Ectodermal cell (in vitro differentiated cells): Measurements from ENCODE around the gene ZNF75A.
"Not testable (repeated sequence)": the region's sequence is repeated elsewhere in the genome, so short reads cannot be mapped to it uniquely, and the experiment has no call there.

ENCODE experiments used
- H3K27ac ChIP-seq: 2 replicates; pipeline ENCODE4 v1.7.0; 2013; ENCODE audit warnings: mild to moderate bottlenecking, low read depth, low read length; ENCODE audit not compliant: insufficient read depth, poor library complexity, severe bottlenecking
- H3K27me3 ChIP-seq: 2 replicates; pipeline ENCODE4 v1.7.0; 2013; ENCODE audit warnings: mild to moderate bottlenecking, low read length; ENCODE audit not compliant: insufficient read depth, control insufficient read depth, poor library complexity, severe bottlenecking
- H3K36me3 ChIP-seq: one replicate; pipeline ENCODE4 v1.7.0; 2013; ENCODE audit warnings: low read length; ENCODE audit not compliant: control insufficient read depth, insufficient read depth
- H3K4me1 ChIP-seq: one replicate; pipeline ENCODE4 v1.7.0; 2013; ENCODE audit warnings: low read length; ENCODE audit not compliant: control insufficient read depth, insufficient read depth
- H3K4me3 ChIP-seq: 2 replicates; pipeline ENCODE4 v1.7.0; 2013; ENCODE audit warnings: low read depth, low read length, control low read depth; ENCODE audit not compliant: insufficient read depth
- H3K9me3 ChIP-seq: 2 replicates; pipeline ENCODE4 v1.7.0; 2013; ENCODE audit warnings: mild to moderate bottlenecking, low read length, moderate library complexity; ENCODE audit not compliant: control insufficient read depth
- WGBS, 2 experiments: methylation state at CpG; one replicate each; pipeline ENCODE4 v1.1.7; 2013; ENCODE audit warnings: missing lambda C conversion rate in 2 of 2; 5-methylcytosine and 5-hydroxymethylcytosine counted together

Gene ZNF75A

GRCh38 chr16:3271281-3271680 is 34.0 kb upstream of the ZNF75A start:
- H3K36me3 ChIP-seq, H3K9me3 ChIP-seq, H3K27me3 ChIP-seq, H3K4me3 ChIP-seq, H3K4me1 ChIP-seq, H3K27ac ChIP-seq: not testable (repeated sequence)
- WGBS, 2 experiments: 92 to 94% methylated on average over 16 to 22 of the region's 22 CpGs

GRCh38 chr16:3274490-3274889 is 30.8 kb upstream of the ZNF75A start:
- Histone ChIP-seq H3K27ac (no peak overlapping the region), H3K36me3 (no peaks in the 10 kb centered on the region), H3K27me3 (peaks cover 3% of the 10 kb centered on the region), H3K9me3 (no peaks in the 10 kb centered on the region), H3K4me1 (no peaks in the 10 kb centered on the region), H3K4me3 (no peak overlapping the region)
- 64 to 71% methylated on average over 4 of the region's 4 CpGs for WGBS, 2 experiments

- H3K4me1 ChIP-seq: no peaks in the 10 kb centered on the region
- H3K9me3 ChIP-seq: no peaks in the 10 kb centered on the region
- peaks cover 3% of the 10 kb centered on the region for H3K27me3 ChIP-seq
- H3K27ac ChIP-seq: no peak overlapping the region
- H3K4me3 ChIP-seq: no peak overlapping the region
- H3K36me3 ChIP-seq: no peaks in the 10 kb centered on the region
Measured at GRCh38 chr16:3274947-3275346, 30.4 kb upstream of the ZNF75A start.

- Histone ChIP-seq H3K9me3 (no peaks in the 10 kb centered on the region), H3K27me3 (peaks cover 3% of the 10 kb centered on the region), H3K4me3 (no peak overlapping the region), H3K4me1 (no peaks in the 10 kb centered on the region), H3K27ac (no peak overlapping the region), H3K36me3 (no peaks in the 10 kb centered on the region)
- WGBS, 2 experiments: 81 to 90% methylated on average over 5 of the region's 5 CpGs
Measured at GRCh38 chr16:3276679-3277078, 28.6 kb upstream of the ZNF75A start.

GRCh38 chr16:3281222-3281820 is 24.0 kb upstream of the ZNF75A start:
- no peaks in the 10 kb centered on the region for H3K9me3 ChIP-seq
- H3K4me3 ChIP-seq: no peak overlapping the region
- peaks cover 2% of the 10 kb centered on the region for H3K27me3 ChIP-seq
- H3K27ac ChIP-seq: no peak overlapping the region
- peaks cover 15% of the 10 kb centered on the region for H3K36me3 ChIP-seq
- WGBS, 2 experiments: 93 to 98% methylated on average over 6 of the region's 6 CpGs
- H3K4me1 ChIP-seq: peaks cover 12% of the 10 kb centered on the region

GRCh38 chr16:3282103-3282729 is 23.1 kb upstream of the ZNF75A start:
- WGBS, 2 experiments: 21 to 23% methylated on average over 29 of the region's 29 CpGs
- peak overlapping the region; percentile 96 for H3K4me3 ChIP-seq
- H3K27ac ChIP-seq: peak overlapping the region; percentile 97
- peaks cover 24% of the 10 kb centered on the region for H3K36me3 ChIP-seq
- no peaks in the 10 kb centered on the region for H3K27me3 ChIP-seq
- peaks cover 12% of the 10 kb centered on the region for H3K4me1 ChIP-seq
- H3K9me3 ChIP-seq: no peaks in the 10 kb centered on the region

- Histone ChIP-seq H3K27ac (peak within 1 kb of the TSS; percentile 97), H3K36me3 (peaks cover 30% of the 10 kb centered on the region), H3K4me1 (peaks cover 12% of the 10 kb centered on the region), H3K27me3 (no peaks in the 10 kb centered on the region), H3K9me3 (peaks cover 2% of the 10 kb centered on the region), H3K4me3 (peak within 1 kb of the TSS; percentile 96)
- 0% methylated on average over 72 of the region's 72 CpGs for WGBS, 2 experiments
Measured at GRCh38 chr16:3282730-3283542, 22.4 kb upstream of the ZNF75A start, which contains the start of gene ZNF263. Gene ZNF263, plus strand, starts transcription at chr16:3283491. Its CDS starts 328 bp downstream, at chr16:3283819.

- 6% methylated on average over 56 of the region's 56 CpGs for WGBS, 2 experiments
Measured at GRCh38 chr16:3283543-3284447, 21.5 kb upstream of the ZNF75A start.

GRCh38 chr16:3285131-3285530 is 20.2 kb upstream of the ZNF75A start:
- Histone ChIP-seq H3K4me3 (peak overlapping the region; percentile 96), H3K36me3 (peaks cover 51% of the 10 kb centered on the region), H3K9me3 (peaks cover 15% of the 10 kb centered on the region), H3K4me1 (peaks cover 12% of the 10 kb centered on the region), H3K27ac (no peak overlapping the region), H3K27me3 (no peaks in the 10 kb centered on the region)
- 73 to 74% methylated on average over 6 of the region's 6 CpGs for WGBS, 2 experiments

More at GRCh38 chr16:3283543-3284447, 21.5 kb upstream of the ZNF75A start:
- peak overlapping the region; percentile 97 for H3K27ac ChIP-seq
- H3K27me3 ChIP-seq: no peaks in the 10 kb centered on the region
- peaks cover 5% of the 10 kb centered on the region for H3K9me3 ChIP-seq
- H3K4me1 ChIP-seq: peaks cover 12% of the 10 kb centered on the region
- peaks cover 38% of the 10 kb centered on the region for H3K36me3 ChIP-seq
- H3K4me3 ChIP-seq: peak overlapping the region; percentile 96
